Panc1 (cell line): ENCODE data around the gene FAM53A. TPM values are rescaled to one million over a fixed set of nuclear protein-coding genes. Genes with fewer than 3 reads are reported as not detected.

Experiments used
- ATAC-seq: fragments of 200-7000 bp; cut with Tn5 transposase; 2 replicates; pipeline ENCODE4 v1.9.1; 2020; ENCODE audit warnings: mild to moderate bottlenecking, moderate library complexity
- BruUV-seq: library from RNA; stranded (reverse); fragments of 400-500 nt; replicated peaks from 2 replicates; lab custom pipeline; 2021; lab: Mats Ljungman, UMichigan
- CTCF ChIA-PET: fragments of 300-600 bp; sonication (Branson Sonifier 250); formaldehyde crosslinking; loops from one replicate; lab custom pipeline; 2022; ENCODE audit warnings: antibody characterized with exemption; lab: Charles Lee
- POLR2A ChIA-PET: fragments of 300-600 bp; sonication (Branson Sonifier 250); formaldehyde crosslinking; loops from one replicate; lab custom pipeline; 2022; ENCODE audit warnings: antibody characterized with exemption; lab: Charles Lee
- DNase-seq: peaks from one replicate; pipeline ENCODE4 v3.0.0-alpha.2; 2010; ENCODE audit warnings: low read depth, low spot score
- H3K27ac ChIP-seq: 2 replicates; pipeline ENCODE4 v1.5.1; 2011; ENCODE audit warnings: mild to moderate bottlenecking, low read length, inconsistent platforms
- H3K27me3 ChIP-seq: fragments of 200-500 bp; sonication (Bioruptor generic); 2 replicates; pipeline ENCODE4 v1.6.0; 2014; ENCODE audit warnings: low read length, inconsistent platforms; ENCODE audit not compliant: control insufficient read depth, insufficient read depth
- H3K36me3 ChIP-seq: fragments of 200-500 bp; sonication (Bioruptor generic); 2 replicates; pipeline ENCODE4 v1.5.1; 2014; ENCODE audit warnings: inconsistent platforms, mild to moderate bottlenecking, low read length, moderate library complexity; ENCODE audit not compliant: control insufficient read depth, insufficient read depth
- H3K4me1 ChIP-seq: 2 replicates; pipeline ENCODE4 v1.5.1; 2011; ENCODE audit warnings: inconsistent platforms, mild to moderate bottlenecking, low read length, moderate library complexity; ENCODE audit not compliant: control insufficient read depth, insufficient read depth
- H3K4me3 ChIP-seq, 2 experiments: 2 replicates each; pipeline ENCODE4 v1.5.1; 2011 to 2012; ENCODE audit warnings: low read depth in 2 of 2, low read length in 2 of 2, mild to moderate bottlenecking in 2 of 2, inconsistent platforms in 1 of 2, moderate library complexity in 1 of 2
- H3K9me3 ChIP-seq: fragments of 200-500 bp; sonication (Bioruptor generic); 2 replicates; pipeline ENCODE4 v1.5.1; 2014; ENCODE audit warnings: low read depth, mild to moderate bottlenecking, inconsistent platforms, low read length, moderate library complexity; ENCODE audit not compliant: control insufficient read depth, insufficient read depth
- POLR2AphosphoS5 ChIP-seq: IDR thresholded peaks from 2 replicates; pipeline ENCODE4 v1.6.1; 2012; ENCODE audit warnings: mild to moderate bottlenecking, low read depth, low read length, moderate library complexity
- SIN3A ChIP-seq: IDR thresholded peaks from 2 replicates; pipeline ENCODE4 v1.6.1; 2012; ENCODE audit warnings: low read depth, mild to moderate bottlenecking, low read length, moderate library complexity, borderline replicate concordance; ENCODE audit not compliant: insufficient read depth
- TCF7L2 ChIP-seq: IDR thresholded peaks from 2 replicates; pipeline ENCODE4 v1.6.1; 2011; ENCODE audit warnings: mild to moderate bottlenecking, low read depth, low read length, inconsistent platforms
- in situ Hi-C: cut with HindIII; loops from 2 replicates; pipeline ENCODE4 v1.10.0; 2016; ENCODE audit warnings: low sequenced_read_pairs, low pct_unique_long_range_greater_than_20kb
- intact Hi-C: fragments of 100-400 bp; cut with micrococcal nuclease; formaldehyde crosslinking; loops from one replicate; pipeline ENCODE4 v1.10.0; 2022; ENCODE audit not compliant: unreplicated experiment
- total RNA-seq: library from RNA; stranded (reverse); gene quantifications from one replicate; pipeline ENCODE4 v1.2.1, GENCODE V29; 2021; ENCODE audit not compliant: unreplicated experiment
- TF ChIP-seq, protein P1 (sequence below), 2 experiments: IDR thresholded peaks; 2 replicates each; pipeline ENCODE4 v1.6.1; 2011 to 2012; ENCODE audit warnings: low read depth in 2 of 2, control low read depth in 1 of 2, low read length in 1 of 2, mild to moderate bottlenecking in 1 of 2, moderate library complexity in 1 of 2; ENCODE audit not compliant: insufficient read depth in 1 of 2
- TF ChIP-seq, protein P2 (sequence below): fragments of 450-650 bp; IDR thresholded peaks from 2 replicates; pipeline ENCODE4 v1.5.1; 2017; ENCODE audit warnings: mild to moderate bottlenecking

FAM53A gene
- total RNA-seq, 1 experiment from 2014 or later: 7.0 TPM

DNA sequence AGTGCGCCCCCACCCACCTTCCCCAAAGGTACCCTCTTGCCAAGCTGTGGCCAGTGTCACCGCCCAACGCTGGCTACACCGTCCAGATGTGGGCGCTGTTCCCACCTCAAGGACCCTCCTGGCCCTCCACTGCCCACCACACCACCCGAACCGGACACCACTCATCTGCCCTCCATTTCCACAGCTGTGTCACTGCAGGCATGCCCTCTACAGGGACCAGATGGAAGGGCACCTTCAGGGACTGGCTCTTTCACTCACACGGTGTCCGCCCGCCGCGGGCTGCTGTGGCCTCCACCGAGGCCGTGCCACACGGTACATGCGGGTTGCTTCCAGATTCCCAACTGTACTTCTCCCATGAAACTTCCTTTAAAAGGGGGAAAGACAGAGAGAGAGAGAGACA lies 87.7 kb downstream of the FAM53A start:
- no peak for ATAC-seq
- no peaks in the 10 kb centered on the region for H3K4me1 ChIP-seq
- BruUV-seq: no TSS peak
- no peaks in the 10 kb centered on the region for H3K27me3 ChIP-seq
- no peak overlapping the region for H3K4me3 ChIP-seq
- DNase-seq: no peak
- CTCF ChIA-PET: no interaction called here
- POLR2A ChIA-PET: no interaction called here
- in situ Hi-C loops: no loop called here
- H3K9me3 ChIP-seq: no peaks in the 10 kb centered on the region
- TF ChIP-seq, protein P1, sequence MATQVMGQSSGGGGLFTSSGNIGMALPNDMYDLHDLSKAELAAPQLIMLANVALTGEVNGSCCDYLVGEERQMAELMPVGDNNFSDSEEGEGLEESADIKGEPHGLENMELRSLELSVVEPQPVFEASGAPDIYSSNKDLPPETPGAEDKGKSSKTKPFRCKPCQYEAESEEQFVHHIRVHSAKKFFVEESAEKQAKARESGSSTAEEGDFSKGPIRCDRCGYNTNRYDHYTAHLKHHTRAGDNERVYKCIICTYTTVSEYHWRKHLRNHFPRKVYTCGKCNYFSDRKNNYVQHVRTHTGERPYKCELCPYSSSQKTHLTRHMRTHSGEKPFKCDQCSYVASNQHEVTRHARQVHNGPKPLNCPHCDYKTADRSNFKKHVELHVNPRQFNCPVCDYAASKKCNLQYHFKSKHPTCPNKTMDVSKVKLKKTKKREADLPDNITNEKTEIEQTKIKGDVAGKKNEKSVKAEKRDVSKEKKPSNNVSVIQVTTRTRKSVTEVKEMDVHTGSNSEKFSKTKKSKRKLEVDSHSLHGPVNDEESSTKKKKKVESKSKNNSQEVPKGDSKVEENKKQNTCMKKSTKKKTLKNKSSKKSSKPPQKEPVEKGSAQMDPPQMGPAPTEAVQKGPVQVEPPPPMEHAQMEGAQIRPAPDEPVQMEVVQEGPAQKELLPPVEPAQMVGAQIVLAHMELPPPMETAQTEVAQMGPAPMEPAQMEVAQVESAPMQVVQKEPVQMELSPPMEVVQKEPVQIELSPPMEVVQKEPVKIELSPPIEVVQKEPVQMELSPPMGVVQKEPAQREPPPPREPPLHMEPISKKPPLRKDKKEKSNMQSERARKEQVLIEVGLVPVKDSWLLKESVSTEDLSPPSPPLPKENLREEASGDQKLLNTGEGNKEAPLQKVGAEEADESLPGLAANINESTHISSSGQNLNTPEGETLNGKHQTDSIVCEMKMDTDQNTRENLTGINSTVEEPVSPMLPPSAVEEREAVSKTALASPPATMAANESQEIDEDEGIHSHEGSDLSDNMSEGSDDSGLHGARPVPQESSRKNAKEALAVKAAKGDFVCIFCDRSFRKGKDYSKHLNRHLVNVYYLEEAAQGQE (IDR thresholded peaks at IDR 0.05; ENCODE audit: insufficient read depth in 1 of 2, low read depth in 2 of 2, low read length in 1 of 2): no peak
- TF ChIP-seq, protein P2, sequence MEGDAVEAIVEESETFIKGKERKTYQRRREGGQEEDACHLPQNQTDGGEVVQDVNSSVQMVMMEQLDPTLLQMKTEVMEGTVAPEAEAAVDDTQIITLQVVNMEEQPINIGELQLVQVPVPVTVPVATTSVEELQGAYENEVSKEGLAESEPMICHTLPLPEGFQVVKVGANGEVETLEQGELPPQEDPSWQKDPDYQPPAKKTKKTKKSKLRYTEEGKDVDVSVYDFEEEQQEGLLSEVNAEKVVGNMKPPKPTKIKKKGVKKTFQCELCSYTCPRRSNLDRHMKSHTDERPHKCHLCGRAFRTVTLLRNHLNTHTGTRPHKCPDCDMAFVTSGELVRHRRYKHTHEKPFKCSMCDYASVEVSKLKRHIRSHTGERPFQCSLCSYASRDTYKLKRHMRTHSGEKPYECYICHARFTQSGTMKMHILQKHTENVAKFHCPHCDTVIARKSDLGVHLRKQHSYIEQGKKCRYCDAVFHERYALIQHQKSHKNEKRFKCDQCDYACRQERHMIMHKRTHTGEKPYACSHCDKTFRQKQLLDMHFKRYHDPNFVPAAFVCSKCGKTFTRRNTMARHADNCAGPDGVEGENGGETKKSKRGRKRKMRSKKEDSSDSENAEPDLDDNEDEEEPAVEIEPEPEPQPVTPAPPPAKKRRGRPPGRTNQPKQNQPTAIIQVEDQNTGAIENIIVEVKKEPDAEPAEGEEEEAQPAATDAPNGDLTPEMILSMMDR: no peak
- TF ChIP-seq POLR2AphosphoS5 (no peak), SIN3A (no peak), TCF7L2 (no peak)
- intact Hi-C loops: no loop called here
- H3K27ac ChIP-seq: no peak overlapping the region
- H3K36me3 ChIP-seq: no peaks in the 10 kb centered on the region

DNA sequence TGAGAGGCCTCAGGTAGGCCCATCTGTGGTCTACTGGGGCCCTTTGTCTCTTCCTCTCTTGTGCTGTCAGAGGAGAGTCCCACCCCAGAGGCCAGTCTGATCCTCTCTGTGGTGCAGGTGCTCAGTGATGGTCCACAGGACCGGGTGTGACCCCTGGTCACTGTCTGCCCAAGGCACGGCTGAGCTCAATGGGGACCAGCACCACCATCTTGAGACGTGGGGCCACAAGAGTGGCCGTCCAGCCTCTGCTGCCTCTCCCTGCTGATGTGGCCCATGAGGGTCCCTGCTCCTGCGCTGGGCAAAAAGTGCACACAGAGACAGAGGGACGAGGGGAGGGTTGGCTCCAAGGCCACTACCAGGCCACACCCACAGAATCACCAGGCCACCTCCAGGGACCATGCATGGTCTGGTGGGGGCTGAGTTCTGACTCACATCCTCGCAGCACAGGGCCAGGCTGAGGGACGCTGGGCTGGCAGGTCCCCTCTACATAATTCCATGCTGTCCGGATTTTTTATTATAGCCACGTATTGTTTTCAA lies 88.3 kb downstream of the FAM53A start:
- Histone ChIP-seq H3K4me1 (no peaks in the 10 kb centered on the region), H3K4me3 (no peak overlapping the region), H3K36me3 (no peaks in the 10 kb centered on the region), H3K27me3 (no peaks in the 10 kb centered on the region), H3K9me3 (0 out of 2 replicates have a peak, but pooled peaks cover 4% of the 10 kb centered on the region), H3K27ac (no peak overlapping the region)
- TF ChIP-seq TCF7L2 (no peak), SIN3A (no peak), POLR2AphosphoS5 (no peak)
- TF ChIP-seq, protein P1 (IDR thresholded peaks at IDR 0.05; ENCODE audit: insufficient read depth in 1 of 2, low read depth in 2 of 2, low read length in 1 of 2): no peak
- TF ChIP-seq, protein P2: no peak
- ChIA-PET CTCF (no interaction called here), POLR2A (no interaction called here)
- DNase-seq (no peak), ATAC-seq (no peak)
- BruUV-seq: no TSS peak
- intact Hi-C loops (no loop called here), in situ Hi-C loops (no loop called here)
